HG03175 (cell line): ENCODE results near the gene ARL17B.
"Not testable (repeated sequence)": the region's sequence is repeated elsewhere in the genome, so short reads cannot be mapped to it uniquely, and the experiment has no call there.

ENCODE experiments used
- ATAC-seq: cut with Tn5 transposase; IDR thresholded peaks from one replicate; pipeline ENCODE4 v1.9.1; 2021; ENCODE audit warnings: mild to moderate bottlenecking, moderate library complexity; ENCODE audit not compliant: unreplicated experiment

The ARL17B gene

DNA sequence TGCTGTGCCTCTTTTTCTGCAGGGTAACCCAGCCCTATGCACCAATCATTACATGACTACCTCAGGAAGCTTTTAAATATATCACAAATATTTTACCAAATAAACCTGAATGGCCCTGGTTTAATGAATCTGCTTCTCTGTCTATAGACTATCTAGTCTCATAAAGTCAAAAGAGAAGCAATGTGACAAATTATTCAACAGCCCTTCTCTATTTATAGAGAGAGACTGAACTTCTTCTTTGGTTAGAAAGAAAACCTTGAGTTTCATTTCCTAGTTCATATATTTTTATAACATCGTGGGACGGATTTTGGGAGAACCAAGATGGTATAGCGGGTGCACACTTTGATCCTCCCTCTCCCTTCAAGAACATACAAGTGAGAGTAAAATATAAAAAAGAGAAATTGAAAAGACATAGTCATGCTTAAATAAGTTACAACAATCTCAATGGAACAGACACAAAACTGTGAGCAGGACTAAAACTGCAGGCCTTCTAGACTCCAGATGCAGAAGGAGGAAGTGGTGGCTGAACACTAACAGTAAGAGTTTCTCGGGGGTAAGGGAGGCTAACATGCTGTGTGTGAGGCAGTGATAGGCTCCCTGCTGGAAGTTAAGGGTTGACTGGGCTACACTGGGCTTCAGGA is 70.5 kb downstream of the ARL17B start:
- ATAC-seq: not testable (repeated sequence)

DNA sequence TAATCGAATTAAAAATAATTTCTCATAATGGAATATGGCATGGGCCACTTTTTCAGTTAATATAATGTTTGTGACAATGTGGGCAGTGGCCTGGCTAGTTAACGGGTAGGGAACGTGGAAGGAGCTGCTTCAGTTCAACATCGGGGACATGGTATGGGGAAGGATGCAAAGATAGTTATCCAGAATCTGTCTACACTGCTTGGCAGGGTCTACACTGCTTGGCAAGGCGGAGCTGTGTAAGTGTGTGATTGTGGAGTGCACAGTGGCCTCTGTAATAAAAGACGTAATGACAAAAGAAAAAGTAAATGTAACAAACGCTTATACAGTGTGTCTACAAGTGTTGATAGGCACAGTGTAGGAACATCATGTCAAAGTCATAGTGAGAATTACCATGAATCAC is 74.0 kb downstream of the ARL17B start:
- ATAC-seq: not testable (repeated sequence)

DNA sequence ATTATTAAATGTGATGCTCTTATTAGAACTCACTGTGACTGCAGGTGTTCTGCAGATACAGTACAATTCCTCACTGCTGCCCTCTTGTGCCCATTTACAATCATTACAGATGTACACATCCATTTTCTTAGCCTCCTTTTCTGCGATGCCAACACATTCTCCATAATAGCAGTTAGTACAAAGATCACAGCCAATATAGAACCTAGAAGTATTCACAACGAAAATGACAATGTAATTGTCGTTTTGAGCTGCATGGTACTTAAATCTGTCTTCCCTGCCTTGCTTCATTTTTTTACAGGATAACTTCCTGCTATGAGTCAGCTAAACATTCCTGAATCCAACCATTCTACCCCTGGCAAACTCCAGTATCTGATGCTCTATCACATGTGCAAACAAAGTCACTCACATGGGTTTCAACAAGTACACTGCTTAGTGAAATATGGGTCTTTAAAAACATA is 74.8 kb downstream of the ARL17B start:
- ATAC-seq: not testable (repeated sequence)

DNA sequence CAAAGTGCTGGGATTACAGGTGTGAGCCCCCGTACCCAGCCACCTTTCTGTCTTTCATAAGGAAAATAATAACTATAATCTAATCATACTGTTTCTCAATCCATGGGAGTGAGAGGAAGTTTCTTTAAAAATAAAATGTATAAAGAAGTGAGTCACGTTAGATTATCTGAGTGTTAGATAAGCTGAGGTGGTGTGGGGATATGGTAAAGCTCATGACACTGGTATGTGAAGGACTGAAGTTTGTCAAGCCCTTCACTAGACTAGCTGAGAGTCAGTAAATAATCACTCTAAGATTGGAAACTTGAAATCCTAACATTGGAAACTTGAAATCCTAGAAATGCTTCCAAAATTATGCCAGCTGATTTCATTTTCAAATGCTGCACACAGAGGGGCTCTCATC is 76.1 kb downstream of the ARL17B start:
- ATAC-seq: not testable (repeated sequence)

GRCh38 chr17:46284467-46284866 is 77.1 kb downstream of the ARL17B start:
- not testable (repeated sequence) for ATAC-seq

GRCh38 chr17:46282635-46283034 is 78.9 kb downstream of the ARL17B start:
- not testable (repeated sequence) for ATAC-seq

DNA sequence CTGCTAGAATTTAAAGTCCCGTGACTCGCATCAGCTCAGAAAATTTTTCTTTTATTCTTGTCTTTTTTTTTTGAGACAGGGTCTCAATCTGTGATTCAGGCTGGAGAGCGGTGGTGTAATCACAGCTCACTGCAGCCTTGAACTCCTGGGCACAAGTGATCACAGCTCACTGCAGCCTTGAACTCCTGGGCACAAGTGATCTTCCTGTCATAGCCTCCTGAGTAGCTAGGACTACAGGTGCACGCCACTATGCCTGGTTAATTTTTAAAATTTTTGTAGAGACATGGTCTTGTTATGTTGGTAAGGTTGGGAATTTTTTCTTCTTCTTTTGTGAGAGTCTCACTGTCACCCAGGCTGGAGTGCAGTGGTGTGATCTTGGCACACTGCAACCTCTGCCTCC is 80.2 kb downstream of the ARL17B start:
- not testable (repeated sequence) for ATAC-seq

- ATAC-seq: not testable (repeated sequence)
Observed at GRCh38 chr17:46276728-46277479, 84.7 kb downstream of the ARL17B start.

DNA sequence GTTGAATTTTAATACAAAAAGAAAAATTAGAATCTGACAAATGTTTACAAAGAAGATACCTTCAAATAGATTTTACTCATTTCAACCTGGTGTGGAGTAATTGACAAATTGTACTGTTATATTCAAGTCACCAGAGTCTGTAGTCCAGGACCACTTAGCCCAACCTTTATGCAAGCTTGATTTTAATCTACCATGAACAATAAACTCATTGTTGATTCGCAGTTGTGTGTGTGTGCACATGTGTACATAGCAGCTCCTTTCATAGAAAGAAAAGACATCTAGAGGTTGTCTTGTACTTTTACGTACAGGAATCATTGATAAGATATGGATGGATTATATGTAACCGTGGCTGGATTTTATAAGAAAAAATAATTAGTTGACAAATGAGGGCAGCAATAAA is 87.3 kb downstream of the ARL17B start:
- no peak for ATAC-seq

DNA sequence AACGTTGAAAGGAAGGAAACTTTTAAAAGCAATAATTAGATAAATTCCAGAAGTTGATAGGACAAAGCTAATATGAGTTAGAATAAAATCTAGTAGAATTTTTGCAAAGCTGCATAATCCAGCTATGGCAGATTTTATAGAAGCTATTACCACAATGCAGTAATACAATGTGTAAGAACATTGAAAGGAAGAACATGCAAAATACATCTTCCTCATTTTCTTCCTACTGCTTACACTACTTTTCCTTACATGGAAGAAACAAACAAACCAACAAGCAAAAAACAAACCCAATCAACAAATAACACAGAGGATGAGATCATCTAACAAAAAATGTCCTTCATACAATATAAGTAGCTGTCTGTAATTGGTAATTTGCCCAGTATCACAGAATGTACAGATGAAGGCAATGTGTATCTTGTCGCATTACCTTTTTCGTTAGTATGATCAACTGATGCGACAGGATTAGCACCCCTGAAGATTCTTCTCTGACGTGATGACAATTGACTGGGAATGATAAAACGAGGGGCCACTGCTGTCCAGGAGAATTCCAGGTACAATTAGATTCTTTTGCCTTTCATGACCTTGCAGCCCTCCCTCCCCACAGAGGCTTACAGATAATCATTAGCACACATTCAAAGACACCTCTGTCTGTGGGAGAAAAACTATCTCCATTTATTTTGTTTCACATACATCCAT is 87.9 kb downstream of the ARL17B start:
- no peak for ATAC-seq

- ATAC-seq: no peak
Observed at GRCh38 chr17:46270032-46270431, 91.5 kb downstream of the ARL17B start.

DNA sequence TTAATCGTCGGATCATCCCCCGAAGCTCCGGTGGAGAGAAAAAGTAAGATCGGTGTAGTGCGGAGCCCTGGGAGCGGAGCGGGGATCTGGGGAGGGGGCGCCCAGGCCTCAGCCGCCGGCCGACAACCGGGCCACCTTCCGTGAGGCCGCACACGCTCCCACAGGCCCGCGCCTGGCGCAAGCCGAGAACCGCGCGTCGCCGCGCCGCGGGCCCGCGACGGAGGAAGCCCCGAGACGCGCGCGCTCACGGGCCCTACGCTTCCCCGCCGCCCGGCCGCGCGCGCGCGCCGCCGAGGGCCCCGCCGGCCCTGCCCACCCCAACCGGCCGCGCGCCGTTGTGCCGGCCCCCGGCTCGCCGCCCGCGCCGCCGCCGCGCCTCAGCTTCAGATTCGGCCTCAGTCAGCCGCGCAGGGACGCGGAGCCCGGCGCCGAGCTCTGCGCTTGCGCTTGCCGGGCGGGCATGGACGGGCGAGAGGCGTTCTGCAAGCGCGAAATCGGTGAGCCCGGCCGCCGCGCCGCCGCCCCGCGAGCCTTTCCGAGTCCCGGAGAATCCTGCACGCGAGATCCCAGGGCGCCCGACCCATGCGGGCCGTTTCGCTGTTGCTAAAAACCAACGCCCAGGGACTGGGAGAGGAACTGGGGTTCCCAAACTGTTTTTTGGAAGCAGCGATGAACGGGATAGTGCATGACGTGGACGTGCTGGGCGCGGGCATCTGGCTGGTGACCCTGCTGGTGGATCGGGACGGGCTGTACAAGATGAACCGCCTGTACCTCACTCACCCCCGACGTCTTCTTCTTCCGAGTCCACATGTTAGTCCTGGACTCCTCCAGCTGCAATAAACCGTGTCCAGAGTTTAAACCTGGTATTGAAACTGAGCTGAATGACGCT is 94.7 kb downstream of the ARL17B start:
- peak; percentile 89 for ATAC-seq

- not testable (repeated sequence) for ATAC-seq
Observed at GRCh38 chr17:46266063-46266655, 95.4 kb downstream of the ARL17B start.

GRCh38 chr17:46264456-46265198 is 96.9 kb downstream of the ARL17B start:
- ATAC-seq: no peak

DNA sequence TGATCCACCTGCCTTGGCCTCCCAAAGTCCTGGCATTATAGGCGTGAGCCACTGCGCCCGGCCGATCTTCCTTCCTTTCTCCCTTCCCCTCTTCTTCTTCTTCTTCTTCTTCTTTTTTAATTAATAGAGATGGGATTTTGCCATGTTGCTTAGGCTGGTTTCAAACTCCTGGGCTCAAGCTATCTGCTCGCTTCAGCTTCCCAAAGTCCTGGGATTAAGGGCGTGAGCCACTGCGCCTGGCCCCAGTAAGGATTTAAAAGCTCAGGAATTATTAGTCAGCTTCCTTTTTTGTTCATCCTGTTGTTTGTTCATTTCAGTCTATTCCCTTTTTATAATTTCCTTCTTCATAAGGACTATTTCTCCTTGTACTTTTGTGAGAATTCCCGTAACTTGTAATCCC is 99.3 kb downstream of the ARL17B start:
- no peak for ATAC-seq

DNA sequence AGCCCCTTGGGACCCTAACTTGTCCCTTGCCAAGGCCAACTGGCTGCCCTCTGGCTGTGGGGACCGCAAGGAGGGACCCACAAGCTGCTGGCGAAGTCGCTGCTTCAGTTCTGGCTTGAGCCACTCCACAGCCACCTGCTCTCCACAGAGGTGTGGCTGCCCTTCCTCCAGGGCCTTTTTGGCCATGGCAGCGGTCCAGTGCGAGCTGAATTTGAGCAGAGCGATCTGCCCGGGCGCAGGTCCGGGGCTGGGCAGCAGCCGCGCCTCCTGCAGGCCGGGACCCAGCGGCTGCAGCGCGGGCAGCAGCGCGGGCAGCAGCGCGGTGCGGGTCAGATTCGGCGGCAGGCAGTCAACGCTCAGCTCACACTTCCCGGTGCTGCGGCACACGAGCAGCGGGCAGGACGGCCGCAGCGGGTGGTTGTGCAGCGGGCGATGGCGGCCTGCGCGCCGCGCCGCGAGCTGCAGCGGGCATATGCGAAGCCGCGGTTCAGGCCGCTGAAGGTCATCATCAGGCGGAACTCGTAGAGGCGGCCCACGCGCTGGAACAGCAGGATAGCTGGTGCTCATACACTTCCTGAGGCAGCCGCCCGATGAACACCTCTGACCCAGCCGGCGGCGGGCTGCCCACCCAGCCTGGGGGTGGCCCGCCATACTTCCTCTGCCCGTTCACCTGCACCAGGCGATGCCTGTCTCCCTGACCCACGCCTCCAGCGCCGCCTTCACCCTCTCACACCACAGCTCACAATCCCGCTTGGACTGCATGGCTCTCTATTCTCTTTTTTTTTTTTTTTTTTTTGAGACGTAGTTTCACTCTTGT is 101.5 kb downstream of the ARL17B start:
- ATAC-seq: not testable (repeated sequence)

GRCh38 chr17:46256369-46256768 is 105.2 kb downstream of the ARL17B start:
- not testable (repeated sequence) for ATAC-seq

DNA sequence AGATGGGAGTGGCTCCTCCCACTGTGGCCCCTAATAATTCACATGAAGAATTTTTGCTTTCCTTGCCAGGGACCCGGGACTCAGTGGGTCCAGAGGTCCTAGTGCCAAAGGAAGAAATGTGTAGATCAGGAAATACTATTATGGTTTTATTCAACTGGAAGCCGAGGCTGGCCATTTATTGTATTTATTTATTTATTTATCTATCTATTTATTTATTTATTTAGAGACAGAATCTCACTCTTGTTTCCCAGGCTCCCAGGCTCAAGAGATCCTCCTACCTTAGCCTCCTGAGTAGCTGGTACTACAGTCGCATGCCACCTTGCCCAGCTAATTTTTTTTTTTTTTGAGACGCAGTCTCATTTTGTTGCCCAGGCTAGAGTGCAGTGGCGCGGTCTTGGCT is 107.4 kb downstream of the ARL17B start:
- not testable (repeated sequence) for ATAC-seq

- not testable (repeated sequence) for ATAC-seq
Observed at GRCh38 chr17:46253722-46254121, 107.8 kb downstream of the ARL17B start.
